ENCODE measurements around the gene PPARA.
A peak's percentile ranks its signal among the peaks of the same experiment; 100 is the strongest.

Gene PPARA

DNA sequence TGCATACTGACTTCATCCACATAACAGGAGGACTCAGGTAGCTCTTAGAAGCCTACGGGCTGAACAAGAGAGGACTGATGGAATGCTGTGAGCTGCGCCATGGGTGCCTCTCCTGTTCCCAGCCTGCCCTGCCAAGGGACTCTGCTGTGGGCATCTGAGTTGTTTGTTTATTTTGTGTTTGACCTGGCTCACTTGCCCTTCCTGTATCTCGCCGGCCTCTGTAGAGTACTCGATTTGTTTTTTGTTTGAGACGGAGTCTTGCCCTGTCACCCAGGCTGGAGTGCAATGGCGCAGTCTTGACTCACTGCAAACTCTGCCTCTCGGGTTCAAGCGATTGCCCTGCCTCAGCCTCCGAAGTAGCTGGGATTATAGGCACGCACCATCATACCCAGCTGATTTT is 119.2 kb downstream of the PPARA start:
- Mint-ChIP-seq H3K27ac (peak overlapping the region; percentile 80), H3K36me3 (peaks cover 10 to 11% of the 10 kb centered on the region in 2 donors), H3K9me3 (peaks cover 0 to 8% of the 10 kb centered on the region in 2 donors), H3K4me3 (no peak overlapping the region), H3K27me3 (peaks cover 17 to 22% of the 10 kb centered on the region in 2 donors), H3K4me1 (peaks cover 11 to 18% of the 10 kb centered on the region in 2 donors)
- ATAC-seq (replicated peaks) (no peak), DNase-seq (no peak)

DNA sequence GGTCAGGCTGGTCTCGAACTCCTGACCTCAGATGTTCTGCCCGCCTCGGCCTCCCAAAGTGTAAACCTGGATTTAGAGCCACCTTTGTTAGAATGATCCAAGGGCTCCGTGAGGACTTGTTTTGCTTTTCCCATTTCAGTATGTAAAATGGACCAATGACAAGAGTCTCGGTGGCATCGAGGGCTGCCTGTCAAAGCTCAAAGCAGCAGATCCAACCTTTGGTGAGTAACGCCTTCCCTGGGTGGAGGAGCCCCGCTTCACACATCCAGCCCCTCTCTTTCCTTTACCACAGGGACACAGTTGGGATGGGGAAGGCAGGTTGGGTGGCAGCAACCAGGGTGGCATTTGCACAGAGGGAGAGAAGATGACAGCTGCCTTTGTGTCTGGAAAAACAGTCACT is 121.9 kb downstream of the PPARA start:
- H3K4me1 Mint-ChIP-seq = peaks cover 15 to 16% of the 10 kb centered on the region in 2 donors
- DNase-seq = no peak
- no peak overlapping the region for H3K4me3 Mint-ChIP-seq
- H3K9me3 Mint-ChIP-seq = no peaks in the 10 kb centered on the region
- H3K36me3 Mint-ChIP-seq = peaks cover 11 to 18% of the 10 kb centered on the region in 2 donors
- no peaks in the 10 kb centered on the region for H3K27me3 Mint-ChIP-seq
- ATAC-seq (replicated peaks) = no peak
- H3K27ac Mint-ChIP-seq = no peak overlapping the region

DNA sequence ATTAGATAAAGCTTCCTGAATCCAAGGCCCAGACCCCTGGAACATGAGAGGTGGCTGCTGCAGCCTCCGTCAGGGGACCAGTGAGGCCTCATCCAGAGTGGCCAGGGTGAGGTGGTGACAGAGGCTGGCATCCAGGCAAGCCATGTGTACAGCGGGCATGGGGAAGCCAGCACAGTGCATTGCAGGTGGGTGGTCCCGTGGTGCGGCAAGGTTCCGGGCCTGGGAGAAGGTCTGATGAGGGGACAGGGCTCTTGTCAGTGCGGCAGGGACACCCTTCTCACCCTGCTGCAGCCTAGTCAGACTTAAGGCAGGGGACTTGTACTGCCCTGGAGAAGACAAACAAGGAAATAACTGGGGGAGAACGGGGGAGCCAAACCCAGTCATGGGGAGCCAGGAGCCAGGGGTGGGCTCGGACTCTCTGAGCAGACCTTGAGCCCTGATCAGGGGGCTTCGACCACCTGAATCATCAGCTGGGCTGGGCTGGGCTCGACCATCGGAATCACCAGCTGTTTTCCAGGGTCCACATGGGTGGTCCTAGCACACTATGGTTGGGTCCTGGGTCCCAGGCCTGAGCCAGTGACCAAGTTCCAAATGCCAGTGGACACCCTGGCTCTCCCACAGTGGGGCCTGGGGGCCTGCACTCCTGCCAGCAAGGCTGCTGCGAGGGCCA is 122.6 kb downstream of the PPARA start:
- no peak overlapping the region for H3K4me3 Mint-ChIP-seq
- peaks cover 10 to 11% of the 10 kb centered on the region in 2 donors for H3K4me1 Mint-ChIP-seq
- H3K9me3 Mint-ChIP-seq = no peaks in the 10 kb centered on the region
- H3K27me3 Mint-ChIP-seq = no peaks in the 10 kb centered on the region
- peaks cover 11 to 22% of the 10 kb centered on the region in 2 donors for H3K36me3 Mint-ChIP-seq
- DNase-seq (no peak), ATAC-seq (replicated peaks) (no peak)
- H3K27ac Mint-ChIP-seq = no peak overlapping the region

DNA sequence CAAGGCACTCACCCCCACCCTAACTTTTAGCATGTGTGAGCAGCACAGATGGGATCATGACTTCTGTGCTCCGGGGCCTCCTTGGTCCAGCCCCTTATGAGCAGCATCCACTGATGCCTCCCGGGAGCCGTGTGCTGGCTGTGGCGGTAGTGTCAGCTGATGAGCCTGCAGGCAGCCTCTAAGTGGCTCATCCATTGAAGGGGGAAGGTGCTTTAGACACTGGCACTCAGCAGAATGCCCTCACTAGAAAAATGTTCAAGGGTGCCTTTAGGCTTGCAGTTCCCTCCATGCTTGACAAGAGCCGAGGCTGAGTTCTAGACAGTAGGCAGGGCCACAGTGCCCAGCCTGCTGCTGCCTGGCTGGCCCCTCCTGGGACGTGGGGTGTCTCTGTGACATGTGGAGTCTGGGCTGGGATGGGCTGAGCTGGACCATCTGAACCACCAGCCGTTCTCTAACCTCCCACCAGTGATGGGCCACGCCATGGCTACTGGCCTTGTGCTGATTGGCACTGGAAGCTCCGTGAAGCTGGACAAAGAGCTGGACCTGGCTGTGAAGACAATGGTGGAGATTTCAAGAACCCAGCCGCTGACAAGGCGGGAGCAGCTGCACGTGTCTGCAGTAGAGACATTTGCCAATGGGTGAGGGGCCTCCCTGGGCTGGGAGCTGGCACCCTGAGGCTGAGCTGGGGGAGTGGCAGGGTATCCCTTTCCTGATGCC is 123.3 kb downstream of the PPARA start:
- Mint-ChIP-seq H3K27me3 (no peaks in the 10 kb centered on the region), H3K4me3 (no peak overlapping the region), H3K36me3 (peaks cover 14 to 29% of the 10 kb centered on the region in 2 donors), H3K9me3 (no peaks in the 10 kb centered on the region), H3K27ac (no peak overlapping the region), H3K4me1 (peaks cover 5 to 7% of the 10 kb centered on the region in 2 donors)
- ATAC-seq (replicated peaks) (no peak), DNase-seq (no peak)

DNA sequence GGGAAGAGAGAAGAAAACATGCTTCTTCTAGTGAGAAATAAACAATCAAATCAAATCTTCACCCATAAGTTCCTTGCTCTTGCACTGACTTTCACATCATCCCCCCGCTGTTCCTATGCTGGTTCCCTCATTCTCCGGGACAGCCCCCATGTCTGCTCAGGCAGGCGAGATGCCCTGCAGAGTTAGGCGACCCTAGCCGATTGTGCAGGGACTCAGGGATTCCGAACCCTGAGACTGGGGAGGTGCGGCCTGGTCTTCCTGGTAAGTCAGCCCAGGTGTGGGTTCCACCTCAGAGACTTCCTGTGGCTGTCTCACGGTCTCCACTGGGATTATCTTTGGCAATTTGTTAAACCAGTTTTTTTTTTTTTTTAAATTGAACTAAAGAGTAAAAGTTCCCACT is 124.1 kb downstream of the PPARA start:
- Mint-ChIP-seq H3K9me3 (no peaks in the 10 kb centered on the region), H3K27me3 (no peaks in the 10 kb centered on the region), H3K4me3 (no peak overlapping the region), H3K27ac (no peak overlapping the region), H3K36me3 (peaks cover 18 to 29% of the 10 kb centered on the region in 2 donors), H3K4me1 (peaks cover 0 to 7% of the 10 kb centered on the region in 2 donors)
- DNase-seq (no peak), ATAC-seq (replicated peaks) (no peak)

DNA sequence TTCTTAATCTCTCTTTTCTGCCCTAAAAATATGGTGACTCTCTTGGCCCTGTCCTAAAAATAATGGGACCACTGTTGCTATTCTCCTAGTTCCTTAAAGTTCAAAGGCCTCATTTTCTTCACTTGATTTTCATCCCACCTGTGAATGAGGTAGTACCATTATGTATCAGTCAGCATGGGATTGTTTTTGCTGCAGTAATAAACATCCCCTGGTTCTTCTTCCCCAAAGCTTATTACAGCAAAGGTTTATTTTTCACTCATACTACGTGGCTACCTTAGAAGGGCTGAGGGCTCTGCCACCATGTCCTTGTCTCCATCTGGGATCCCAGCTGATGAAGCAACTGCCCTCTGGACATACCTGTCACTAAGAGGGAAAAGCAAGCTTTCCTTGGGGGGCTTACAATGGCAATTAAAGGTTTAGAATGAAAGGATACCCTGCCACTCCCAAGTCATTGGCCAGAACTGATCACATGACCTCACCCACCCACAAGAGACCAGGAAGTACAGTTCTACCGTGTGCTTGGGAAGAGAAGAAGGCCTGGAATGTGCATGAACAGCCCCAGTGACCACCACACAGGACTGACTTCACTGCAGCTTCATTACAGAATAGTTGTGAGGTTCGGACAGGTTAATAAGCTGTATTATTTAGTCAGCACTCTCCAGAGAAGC is 125.3 kb downstream of the PPARA start:
- Mint-ChIP-seq H3K9me3 (no peaks in the 10 kb centered on the region), H3K4me3 (no peak overlapping the region), H3K36me3 (peaks cover 24 to 36% of the 10 kb centered on the region in 2 donors), H3K4me1 (peaks cover 0 to 5% of the 10 kb centered on the region in 2 donors), H3K27ac (no peak overlapping the region), H3K27me3 (no peaks in the 10 kb centered on the region)
- ATAC-seq (replicated peaks) (no peak), DNase-seq (no peak)

DNA sequence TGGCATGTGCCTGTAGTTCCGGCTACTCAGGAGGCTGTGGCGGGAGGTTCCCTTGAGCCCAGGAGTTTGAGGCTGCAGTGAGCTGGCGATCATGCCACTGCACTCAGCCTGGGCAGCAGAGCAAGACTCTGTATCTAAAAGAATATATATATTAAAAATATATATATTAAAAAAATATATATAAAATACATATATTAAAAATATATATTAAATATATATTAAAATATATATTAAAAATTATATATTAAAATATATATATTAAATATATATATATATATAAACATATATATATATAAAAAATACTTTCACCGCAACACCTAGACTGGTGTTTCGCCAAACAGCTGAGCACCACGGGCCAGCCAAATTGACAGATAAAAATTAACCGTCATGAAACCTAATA is 126.2 kb downstream of the PPARA start:
- Mint-ChIP-seq H3K27me3 (no peaks in the 10 kb centered on the region), H3K27ac (no peak overlapping the region), H3K4me3 (no peak overlapping the region), H3K9me3 (no peaks in the 10 kb centered on the region), H3K4me1 (peaks cover 3 to 5% of the 10 kb centered on the region in 2 donors), H3K36me3 (peaks cover 29 to 44% of the 10 kb centered on the region in 2 donors)
- no peak for ATAC-seq (replicated peaks)
- no peak for DNase-seq

DNA sequence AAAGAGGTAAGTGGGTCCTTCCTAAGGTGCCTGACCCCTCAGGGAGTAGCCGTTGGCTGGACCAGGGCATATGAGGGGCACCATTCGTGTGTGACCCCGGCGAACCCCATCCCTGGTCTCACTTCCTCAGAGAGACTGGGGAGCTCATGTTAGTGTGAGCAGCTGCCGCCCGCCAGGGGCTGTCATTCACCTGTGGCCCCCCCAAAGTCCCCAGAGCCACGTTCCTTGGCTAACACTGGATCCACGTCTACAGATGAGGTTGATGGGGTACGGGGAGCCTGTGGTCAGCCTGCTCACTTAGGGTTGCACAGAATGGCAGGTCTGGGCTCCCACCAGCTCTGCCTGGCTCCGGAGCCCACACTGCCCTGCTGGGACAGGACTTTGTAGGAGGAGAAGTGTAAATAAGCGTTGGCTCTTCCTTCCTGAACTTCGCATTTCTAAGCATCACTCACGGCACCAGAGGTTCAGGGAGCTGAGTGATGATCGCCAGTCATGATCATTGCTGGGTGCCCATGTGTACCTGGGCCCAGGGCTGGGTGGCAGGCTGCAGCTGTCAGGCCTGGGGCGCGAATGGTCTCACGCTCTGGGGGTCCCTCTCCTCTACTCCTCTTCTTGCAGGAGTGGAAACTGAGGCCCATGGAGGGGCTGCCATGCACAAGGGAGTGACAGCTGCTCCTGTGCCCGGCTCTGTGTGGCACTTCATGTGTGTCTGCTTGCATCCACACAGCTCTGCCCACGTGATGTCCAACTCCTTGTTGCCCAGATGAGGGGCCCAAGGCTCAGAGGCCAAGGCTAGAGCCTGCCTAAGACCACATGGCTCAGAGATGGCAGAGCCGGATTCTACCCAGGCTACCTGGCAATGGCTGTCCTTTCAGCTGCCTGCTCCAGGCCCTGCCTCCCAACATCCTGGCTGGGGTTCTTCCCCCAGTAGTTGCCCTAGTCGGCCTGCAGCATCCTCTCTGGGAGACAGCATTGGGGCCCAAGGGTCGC is 128.6 kb downstream of the PPARA start:
- DNase-seq = no peak
- ATAC-seq (replicated peaks) = no peak
- H3K27ac Mint-ChIP-seq = no peak overlapping the region
- H3K27me3 Mint-ChIP-seq = no peaks in the 10 kb centered on the region
- H3K36me3 Mint-ChIP-seq = peaks cover 36 to 48% of the 10 kb centered on the region in 2 donors
- H3K4me1 Mint-ChIP-seq = peaks cover 7 to 8% of the 10 kb centered on the region in 2 donors
- no peaks in the 10 kb centered on the region for H3K9me3 Mint-ChIP-seq
- no peak overlapping the region for H3K4me3 Mint-ChIP-seq

DNA sequence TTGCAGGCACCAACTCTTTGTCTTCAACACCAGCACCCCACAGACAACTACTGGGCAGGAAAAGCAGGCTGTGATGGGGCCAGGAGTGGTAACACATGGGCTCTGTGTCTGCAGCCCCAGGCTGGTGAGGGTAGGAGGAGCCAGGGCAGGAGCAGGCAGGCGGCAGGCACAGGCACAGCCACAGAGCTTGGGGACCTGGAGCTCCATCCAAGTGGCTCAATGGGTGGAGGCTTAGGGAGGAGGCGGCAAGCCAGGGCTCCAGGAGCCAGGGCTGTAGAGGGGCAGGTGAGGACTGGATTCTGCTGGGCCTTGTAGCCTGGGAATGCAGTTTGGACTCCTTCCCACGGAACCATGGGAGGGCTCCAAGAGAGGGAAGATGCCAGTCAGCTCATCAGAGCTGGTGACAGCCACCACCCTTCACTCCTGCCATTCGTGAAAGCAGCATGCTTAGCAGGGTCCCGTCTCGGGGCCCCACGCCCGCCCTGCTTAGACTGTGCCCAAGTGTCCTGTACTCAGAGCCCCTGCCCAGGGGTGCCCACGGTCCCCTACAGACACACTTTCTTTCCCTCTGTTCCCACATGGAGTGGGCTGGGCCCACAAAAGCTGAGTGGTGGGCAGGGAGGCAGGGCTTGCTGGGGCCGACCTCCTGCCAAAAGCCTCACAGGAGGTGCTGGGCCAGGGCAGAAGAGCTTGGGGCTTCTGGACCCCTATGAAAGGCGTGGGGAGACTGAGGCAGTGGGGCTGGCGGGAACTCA is 129.9 kb downstream of the PPARA start:
- Mint-ChIP-seq H3K27me3 (no peaks in the 10 kb centered on the region), H3K36me3 (peaks cover 34 to 51% of the 10 kb centered on the region in 2 donors), H3K9me3 (no peaks in the 10 kb centered on the region), H3K27ac (no peak overlapping the region), H3K4me1 (peaks cover 7 to 8% of the 10 kb centered on the region in 2 donors), H3K4me3 (no peak overlapping the region)
- no peak for DNase-seq
- ATAC-seq (replicated peaks) = no peak

DNA sequence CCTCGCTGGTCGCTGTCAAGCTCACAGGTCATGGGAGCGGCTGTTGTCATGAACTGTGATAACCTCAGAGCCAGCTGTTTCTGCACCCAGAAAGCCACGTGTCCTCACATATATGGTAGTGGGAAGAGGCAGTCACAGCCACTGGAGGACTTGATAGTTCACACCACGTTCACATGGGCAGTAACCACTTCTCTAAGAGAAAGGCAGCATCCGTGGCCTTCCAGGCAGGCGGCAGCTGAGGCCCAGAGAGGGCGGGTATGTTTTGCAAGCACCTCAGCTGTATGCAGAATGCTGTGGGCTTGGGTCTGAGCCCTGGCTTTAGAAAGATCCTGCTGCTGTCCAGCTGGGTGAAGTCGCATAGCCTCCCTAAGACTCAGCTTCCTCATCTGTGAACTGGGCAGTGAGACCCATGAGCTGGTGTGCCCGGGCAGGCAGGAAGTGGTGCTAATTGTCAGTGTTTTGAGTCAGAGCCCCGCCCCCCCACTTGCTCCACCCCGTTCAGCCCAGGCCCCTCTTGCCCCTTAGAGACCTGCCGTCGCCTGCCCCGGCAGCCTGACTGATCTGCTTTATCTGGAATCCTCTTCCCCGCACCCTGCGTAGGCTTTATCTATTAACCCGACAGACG is 130.8 kb downstream of the PPARA start:
- no peak overlapping the region for H3K27ac Mint-ChIP-seq
- no peaks in the 10 kb centered on the region for H3K27me3 Mint-ChIP-seq
- peaks cover 2 to 12% of the 10 kb centered on the region in 2 donors for H3K4me1 Mint-ChIP-seq
- DNase-seq (no peak), ATAC-seq (replicated peaks) (no peak)
- no peaks in the 10 kb centered on the region for H3K9me3 Mint-ChIP-seq
- H3K4me3 Mint-ChIP-seq = no peak overlapping the region
- H3K36me3 Mint-ChIP-seq = peaks cover 29 to 48% of the 10 kb centered on the region in 2 donors

DNA sequence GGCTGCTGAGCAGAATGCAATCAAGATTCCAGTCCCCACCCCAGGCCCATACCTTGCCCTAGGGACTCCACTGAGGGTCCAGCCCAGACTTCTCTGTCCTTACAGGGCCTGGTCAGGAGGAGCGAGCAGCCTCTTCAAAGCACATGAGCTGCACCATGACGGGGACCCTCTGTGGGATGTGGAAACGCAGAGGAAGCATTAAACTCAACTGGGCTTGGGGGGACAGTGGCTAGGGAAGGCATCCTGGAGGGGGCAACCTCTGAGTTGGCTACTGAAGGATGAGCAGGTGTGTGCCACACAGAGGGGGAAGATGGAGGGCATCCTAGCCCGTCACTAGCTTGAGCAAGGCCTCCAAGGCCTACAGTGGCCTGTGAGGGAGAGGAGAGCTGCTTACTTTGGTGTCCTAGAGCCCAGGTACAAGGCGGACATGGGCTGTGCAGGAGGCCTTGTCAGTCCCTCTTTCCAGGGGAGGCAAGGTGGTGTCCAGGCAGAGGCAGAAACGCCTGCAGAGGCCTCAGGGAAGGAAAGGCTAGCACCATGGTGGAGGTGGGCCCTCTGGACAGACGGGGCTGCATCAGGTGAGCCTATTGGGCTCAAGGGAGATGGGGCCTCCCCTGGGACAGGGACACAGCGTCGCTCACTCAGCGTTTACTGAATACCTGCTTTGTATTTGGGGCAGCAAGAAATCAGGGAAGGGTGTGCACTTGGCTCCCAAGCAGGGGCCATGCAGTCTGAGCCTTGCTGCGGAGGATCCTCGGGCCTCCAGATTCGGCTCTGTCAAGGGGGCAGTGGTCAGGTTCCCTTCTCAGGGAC is 131.7 kb downstream of the PPARA start:
- ATAC-seq (replicated peaks) (no peak), DNase-seq (no peak)
- no peaks in the 10 kb centered on the region for H3K9me3 Mint-ChIP-seq
- no peak overlapping the region for H3K27ac Mint-ChIP-seq
- H3K36me3 Mint-ChIP-seq = peaks cover 32 to 53% of the 10 kb centered on the region in 2 donors
- H3K27me3 Mint-ChIP-seq = no peaks in the 10 kb centered on the region
- H3K4me3 Mint-ChIP-seq = no peak overlapping the region
- peaks cover 4 to 21% of the 10 kb centered on the region in 2 donors for H3K4me1 Mint-ChIP-seq

DNA sequence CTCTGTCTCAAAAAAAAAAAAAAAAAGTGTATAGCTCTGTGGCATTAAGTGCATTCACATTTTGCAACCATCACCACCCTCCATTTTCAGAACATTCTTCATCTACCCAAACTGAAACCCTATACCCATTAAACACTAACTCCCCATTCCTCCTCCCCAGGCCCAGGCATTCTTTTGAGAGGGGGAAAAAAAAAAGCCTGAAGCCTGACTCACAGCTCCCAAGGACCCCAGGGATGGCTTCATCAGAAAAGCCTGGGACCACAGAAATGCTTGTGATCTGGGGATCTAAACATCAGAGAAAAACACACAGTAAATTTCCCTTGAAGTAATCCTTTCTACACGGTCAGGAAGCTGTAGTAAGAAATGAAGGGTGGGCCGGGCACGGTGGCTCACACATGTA is 135.7 kb downstream of the PPARA start:
- Mint-ChIP-seq H3K27ac (no peak overlapping the region), H3K9me3 (no peaks in the 10 kb centered on the region), H3K4me1 (peaks cover 18 to 52% of the 10 kb centered on the region in 2 donors), H3K27me3 (no peaks in the 10 kb centered on the region), H3K4me3 (no peak overlapping the region), H3K36me3 (peaks cover 30 to 49% of the 10 kb centered on the region in 2 donors)
- ATAC-seq (replicated peaks) = no peak
- DNase-seq = no peak

Data from stimulated activated naive B cell treated with anti-CD40 and anti-IgM and Interleukin-4, amounts not matched to agents 10 μg/mL and 1 μg/mL and 100 μg/mL, for 72 hours (primary cell).